Naive thymus-derived CD8-positive, alpha-beta T cell (primary cell): ENCODE results near the gene MGRN1. TPM values are rescaled to one million over a fixed set of nuclear protein-coding genes. Genes with fewer than 3 reads are reported as not detected.

Experiments used
- ATAC-seq, 2 donors: fragments of 150-1000 bp; cut with Tn5 transposase in 1 of 2; sonication (Bioruptor Pico), chemical (Tn5 transposase) in 1 of 2; 1 replicate in 1 of 2; 2 replicates in 1 of 2; pipeline ENCODE4 v1.10.0; 2021; ENCODE audit warnings: mild to moderate bottlenecking in 2 of 2, moderate library complexity in 2 of 2
- POLR2A ChIA-PET: fragments of 350-600 bp; sonication (Branson Sonifier 250); formaldehyde crosslinking; loops from one replicate; lab custom pipeline; 2021; ENCODE audit warnings: antibody characterized with exemption; lab: Charles Lee
- DNase-seq, 10 donors: peaks; one replicate each; pipeline versions ENCODE4 v3.0.0 to v3.0.0-alpha.2; 2020 to 2022
- H3K27ac Mint-ChIP-seq, 10 donors: one replicate each; pipeline ENCODE4 v1.8.0; 2020 to 2022; ENCODE audit warnings: mild to moderate bottlenecking in 10 of 10, mixed read lengths in 10 of 10, moderate library complexity in 4 of 10, inconsistent platforms in 1 of 10
- H3K27me3 Mint-ChIP-seq, 5 donors: one replicate each; pipeline ENCODE4 v1.8.0; 2021 to 2022; ENCODE audit warnings: mixed read lengths in 5 of 5
- H3K36me3 Mint-ChIP-seq, 3 donors: one replicate each; pipeline ENCODE4 v1.8.0; 2020 to 2022; ENCODE audit warnings: mixed read lengths in 3 of 3, mild to moderate bottlenecking in 2 of 3, inconsistent platforms in 1 of 3
- H3K4me1 Mint-ChIP-seq, 4 donors: one replicate each; pipeline ENCODE4 v1.8.0; 2021 to 2022; ENCODE audit warnings: mixed read lengths in 4 of 4
- H3K4me3 Mint-ChIP-seq, 10 donors: one replicate each; pipeline ENCODE4 v1.8.0; 2020 to 2022; ENCODE audit warnings: mild to moderate bottlenecking in 10 of 10, mixed read lengths in 10 of 10, moderate library complexity in 6 of 10, inconsistent platforms in 1 of 10
- H3K9me3 Mint-ChIP-seq, 9 donors: one replicate each; pipeline ENCODE4 v1.8.0; 2020 to 2022; ENCODE audit warnings: mixed read lengths in 9 of 9, mild to moderate bottlenecking in 3 of 9, inconsistent platforms in 1 of 9, moderate library complexity in 1 of 9
- polyA plus RNA-seq, 3 donors: library from polyadenylated mRNA; unstranded; fragments of 300-500 nt; fragmentation: Illumina TruSeq; gene quantifications; one replicate each; pipeline ENCODE4 v1.2.3, GENCODE V29; 2021
- total RNA-seq, 8 experiments: library from RNA in 2 of 8; stranded (reverse) in 2 of 8; gene quantifications; one replicate each; pipeline ENCODE4 v1.2.3 and lab custom pipeline; 2021 to 2026

The MGRN1 gene
- total and polyA plus RNA-seq, 5 experiments from 2014 or later: 4.5 to 70.5 (median 5.8) TPM

- peak in 1 of 2 donors; percentile 34 for ATAC-seq
Measured at GRCh38 chr16:4615384-4616046, 9.1 kb upstream of the MGRN1 start.

GRCh38 chr16:4616047-4616811, 8.4 kb upstream of the MGRN1 start:
- peak overlapping the region; percentile 92 to 99 (median 95) for H3K4me3 Mint-ChIP-seq
- no peaks in the 10 kb centered on the region for H3K36me3 Mint-ChIP-seq
- peaks cover 11 to 48% (median 39%) of the 10 kb centered on the region in 4 donors for H3K4me1 Mint-ChIP-seq
- POLR2A ChIA-PET: interaction anchor here (0.6 to 3.1 kb wide), 30 partner anchors 9 to 502 kb away, joined by 3 to 34 read pairs (median 4); partner anchors contain the start of genes ANKS3, CORO7, DNAAF8 and GLYR1
- peak; percentile 92 to 100 (median 99) for DNase-seq
- no peaks in the 10 kb centered on the region for H3K9me3 Mint-ChIP-seq
- no peaks in the 10 kb centered on the region for H3K27me3 Mint-ChIP-seq
- peak; percentile 87 to 92 for ATAC-seq
- H3K27ac Mint-ChIP-seq: peak overlapping the region; percentile 95 to 100 (median 100)

More at GRCh38 chr16:4615384-4616046, 9.1 kb upstream of the MGRN1 start:
- H3K9me3 Mint-ChIP-seq: no peaks in the 10 kb centered on the region
- peak in 2 of 10 donors; percentile 16 to 27 for DNase-seq
- H3K36me3 Mint-ChIP-seq: no peaks in the 10 kb centered on the region
- no peaks in the 10 kb centered on the region for H3K27me3 Mint-ChIP-seq
- H3K4me3 Mint-ChIP-seq: peak overlapping the region; percentile 92 to 99 (median 95)
- peak overlapping the region; percentile 95 to 100 (median 99) for H3K27ac Mint-ChIP-seq
- POLR2A ChIA-PET: interaction anchor here (0.5 to 3.1 kb wide), 24 partner anchors 10 to 496 kb away, joined by 3 to 34 read pairs (median 4); partner anchors contain the start of genes ANKS3, CORO7, DNAAF8 and GLYR1
- peaks cover 11 to 50% (median 41%) of the 10 kb centered on the region in 4 donors for H3K4me1 Mint-ChIP-seq

- Mint-ChIP-seq H3K27me3 (no peaks in the 10 kb centered on the region), H3K4me3 (peak overlapping the region in 8 of 10 donors; percentile 18 to 99 (median 34)), H3K27ac (peak overlapping the region in 9 of 10 donors; percentile 53 to 100 (median 99)), H3K9me3 (no peaks in the 10 kb centered on the region), H3K36me3 (no peaks in the 10 kb centered on the region), H3K4me1 (peaks cover 10 to 41% (median 36%) of the 10 kb centered on the region in 4 donors)
- POLR2A ChIA-PET: interaction anchor here (0.5 to 2.2 kb wide), 6 partner anchors 32 to 184 kb away, joined by 3 to 9 read pairs (median 4); partner anchors contain the start of gene ROGDI
- ATAC-seq (no peak), DNase-seq (no peak)
Measured at GRCh38 chr16:4617880-4618279, 6.7 kb upstream of the MGRN1 start.

- H3K4me3 Mint-ChIP-seq: peak overlapping the region in 4 of 10 donors; percentile 15 to 43 (median 30)
- no peaks in the 10 kb centered on the region for H3K9me3 Mint-ChIP-seq
- H3K27me3 Mint-ChIP-seq: no peaks in the 10 kb centered on the region
- DNase-seq (no peak), ATAC-seq (no peak)
- POLR2A ChIA-PET: interaction anchor here (1.0 to 1.4 kb wide), 4 partner anchors 46 to 183 kb away, joined by 3 to 4 read pairs (median 4); partner anchors contain the start of gene ROGDI
- peak overlapping the region in 6 of 10 donors; percentile 39 to 79 (median 68) for H3K27ac Mint-ChIP-seq
- no peaks in the 10 kb centered on the region for H3K36me3 Mint-ChIP-seq
- H3K4me1 Mint-ChIP-seq: peaks cover 7 to 38% (median 30%) of the 10 kb centered on the region in 4 donors
Measured at GRCh38 chr16:4618645-4619418, 5.8 kb upstream of the MGRN1 start.

- POLR2A ChIA-PET: interaction anchor here (0.6 to 4.1 kb wide), 11 partner anchors 7 to 588 kb away, joined by 3 to 33 read pairs (median 4); partner anchors contain the start of genes ANKS3, DNAAF8, NUDT16L1 and UBALD1
- DNase-seq (no peak), ATAC-seq (no peak)
- Mint-ChIP-seq H3K27me3 (no peaks in the 10 kb centered on the region), H3K4me3 (peak overlapping the region; percentile 18 to 96 (median 91)), H3K27ac (peak overlapping the region in 9 of 10 donors; percentile 29 to 99 (median 97)), H3K4me1 (peaks cover 16 to 41% (median 30%) of the 10 kb centered on the region in 4 donors), H3K9me3 (no peaks in the 10 kb centered on the region), H3K36me3 (no peaks in the 10 kb centered on the region)
Measured at GRCh38 chr16:4623593-4623992, 1.0 kb upstream of the MGRN1 start.

GRCh38 chr16:4624827-4625559, 367 bp downstream of the MGRN1 start:
- POLR2A ChIA-PET: interaction anchor here (0.5 to 4.1 kb wide), 13 partner anchors 8 to 333 kb away, joined by 3 to 33 read pairs (median 4); partner anchors contain the start of genes ANKS3, DNAAF8, NUDT16L1 and UBALD1
- Mint-ChIP-seq H3K36me3 (peaks cover 0 to 6% (median 4%) of the 10 kb centered on the region in 3 donors), H3K4me3 (peak overlapping the region; percentile 91 to 96 (median 93)), H3K27ac (peak overlapping the region; percentile 87 to 99 (median 96)), H3K27me3 (no peaks in the 10 kb centered on the region), H3K4me1 (peaks cover 21 to 46% (median 33%) of the 10 kb centered on the region in 4 donors), H3K9me3 (no peaks in the 10 kb centered on the region)
- peak; percentile 32 to 76 (median 48) for DNase-seq
- ATAC-seq: peak; percentile 27 to 41

- peak overlapping the region; percentile 91 to 96 (median 93) for H3K4me3 Mint-ChIP-seq
- POLR2A ChIA-PET: interaction anchor here (0.5 to 4.1 kb wide), 7 partner anchors 9 to 350 kb away, joined by 3 to 33 read pairs (median 5); partner anchors contain the start of genes ANKS3, DNAAF8, NUDT16L1 and UBALD1
- DNase-seq (no peak), ATAC-seq (peak in 1 of 2 donors; percentile 1)
- peaks cover 21 to 46% (median 33%) of the 10 kb centered on the region in 4 donors for H3K4me1 Mint-ChIP-seq
- no peaks in the 10 kb centered on the region for H3K9me3 Mint-ChIP-seq
- peaks cover 0 to 6% (median 4%) of the 10 kb centered on the region in 3 donors for H3K36me3 Mint-ChIP-seq
- H3K27ac Mint-ChIP-seq: peak overlapping the region; percentile 87 to 97 (median 95)
- no peaks in the 10 kb centered on the region for H3K27me3 Mint-ChIP-seq
Measured at GRCh38 chr16:4625560-4626159, 1.0 kb downstream of the MGRN1 start.

GRCh38 chr16:4626396-4626795, 1.8 kb downstream of the MGRN1 start:
- H3K27ac Mint-ChIP-seq: peak overlapping the region; percentile 87 to 97 (median 95)
- no peak for ATAC-seq
- H3K9me3 Mint-ChIP-seq: peaks cover 0 to 5% (median 0%) of the 10 kb centered on the region in 9 donors
- POLR2A ChIA-PET: interaction anchor here (0.7 to 4.1 kb wide), 7 partner anchors 10 to 351 kb away, joined by 3 to 33 read pairs (median 5); partner anchors contain the start of genes ANKS3 and DNAAF8
- H3K36me3 Mint-ChIP-seq: peaks cover 5 to 11% (median 10%) of the 10 kb centered on the region in 3 donors
- peaks cover 21 to 53% (median 36%) of the 10 kb centered on the region in 4 donors for H3K4me1 Mint-ChIP-seq
- no peak for DNase-seq
- H3K27me3 Mint-ChIP-seq: no peaks in the 10 kb centered on the region
- H3K4me3 Mint-ChIP-seq: peak overlapping the region; percentile 91 to 96 (median 93)

GRCh38 chr16:4628283-4628682, 3.7 kb downstream of the MGRN1 start:
- DNase-seq (no peak), ATAC-seq (no peak)
- POLR2A ChIA-PET: no interaction called here
- peak overlapping the region in 4 of 10 donors; percentile 20 to 82 (median 34) for H3K27ac Mint-ChIP-seq
- H3K9me3 Mint-ChIP-seq: peaks cover 0 to 8% (median 0%) of the 10 kb centered on the region in 9 donors
- H3K4me1 Mint-ChIP-seq: peaks cover 21 to 55% (median 36%) of the 10 kb centered on the region in 4 donors
- H3K4me3 Mint-ChIP-seq: peak overlapping the region in 1 of 10 donors; percentile 41
- peaks cover 6 to 13% (median 12%) of the 10 kb centered on the region in 3 donors for H3K36me3 Mint-ChIP-seq
- H3K27me3 Mint-ChIP-seq: no peaks in the 10 kb centered on the region

- peaks cover 0 to 8% (median 0%) of the 10 kb centered on the region in 9 donors for H3K9me3 Mint-ChIP-seq
- peaks cover 11 to 34% (median 21%) of the 10 kb centered on the region in 4 donors for H3K4me1 Mint-ChIP-seq
- H3K4me3 Mint-ChIP-seq: no peak overlapping the region
- H3K27ac Mint-ChIP-seq: peak overlapping the region in 1 of 10 donors; percentile 6
- no peaks in the 10 kb centered on the region for H3K27me3 Mint-ChIP-seq
- peaks cover 6 to 27% (median 12%) of the 10 kb centered on the region in 3 donors for H3K36me3 Mint-ChIP-seq
- no peak for ATAC-seq
- POLR2A ChIA-PET: interaction anchor here (0.7 kb wide), 2 partner anchors 10 to 775 kb away, joined by 4 to 5 read pairs; no protein-coding TSS in a partner anchor
- no peak for DNase-seq
Measured at GRCh38 chr16:4631444-4631843, 6.8 kb downstream of the MGRN1 start.
